Right atrium auricular region (tissue), 2 donors: Measurements from ENCODE around the gene GPR35. TPM values are rescaled to one million over a fixed set of nuclear protein-coding genes. Genes with fewer than 3 reads are reported as not detected.

Experiments
- DNase-seq: peaks from one replicate; pipeline ENCODE4 v3.0.0-alpha.2; 2019; ENCODE audit warnings: low spot score
- H3K27ac ChIP-seq, 2 donors: fragments of 200-600 bp; sonication (generic); 1 replicate in 1 of 2; 2 replicates in 1 of 2; pipeline ENCODE4 v1.5.1; 2016 to 2019
- H3K27me3 ChIP-seq, 2 donors: fragments of 200-600 bp; sonication (generic); one replicate each; pipeline versions ENCODE4 v1.5.1 to v1.6.0; 2017 to 2019
- H3K36me3 ChIP-seq: fragments of 200-600 bp; sonication (generic); one replicate; pipeline ENCODE4 v1.5.1; 2016
- H3K4me1 ChIP-seq, 2 donors: fragments of 200-600 bp; sonication (generic); one replicate each; pipeline versions ENCODE4 v1.5.1 to v1.6.0; 2017 to 2019
- H3K4me3 ChIP-seq, 2 donors: fragments of 200-600 bp; sonication (generic); 1 replicate in 1 of 2; 2 replicates in 1 of 2; pipeline ENCODE4 v1.5.1; 2017 to 2019; ENCODE audit warnings: mild to moderate bottlenecking in 1 of 2, moderate library complexity in 1 of 2
- H3K9me3 ChIP-seq, 2 donors: fragments of 200-600 bp; sonication (generic); one replicate each; pipeline ENCODE4 v1.5.1; 2019
- total RNA-seq, 2 donors: library from RNA; depleted of rRNA; stranded (reverse); fragments of >200 nt; gene quantifications; one replicate each; pipeline ENCODE4 v1.1.0, GENCODE V29; 2016
- TF ChIP-seq, protein P1 (sequence below), 2 donors: fragments of 200-600 bp; sonication (generic); IDR thresholded peaks; one replicate each; pipeline ENCODE4 v1.5.1; 2019; ENCODE audit warnings: antibody characterized with exemption in 2 of 2

GPR35 gene
- total RNA-seq, 2 donors from 2014 or later: 0.56 to 0.86 TPM

DNA sequence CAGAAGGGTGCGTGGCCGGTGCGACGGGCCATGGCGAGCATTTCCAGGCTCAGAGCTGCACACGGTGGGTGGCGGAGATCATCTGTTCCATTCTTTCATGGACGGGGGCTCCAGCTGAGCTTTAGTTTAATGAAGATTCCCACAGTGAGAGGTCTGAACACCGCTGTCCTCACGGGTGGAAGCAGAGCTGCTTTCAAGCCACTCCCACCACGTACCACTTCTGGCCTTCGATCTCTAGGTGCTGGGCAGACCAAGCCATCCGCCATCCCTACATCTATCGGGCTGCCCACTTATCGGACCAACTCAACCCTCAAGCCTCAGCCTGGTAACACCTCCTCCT is 18.5 kb downstream of the GPR35 start:
- Histone ChIP-seq H3K4me1 (no peaks in the 10 kb centered on the region), H3K9me3 (no peaks in the 10 kb centered on the region), H3K36me3 (no peaks in the 10 kb centered on the region), H3K4me3 (no peak overlapping the region), H3K27me3 (no peaks in the 10 kb centered on the region), H3K27ac (no peak overlapping the region)
- TF ChIP-seq, protein P1, sequence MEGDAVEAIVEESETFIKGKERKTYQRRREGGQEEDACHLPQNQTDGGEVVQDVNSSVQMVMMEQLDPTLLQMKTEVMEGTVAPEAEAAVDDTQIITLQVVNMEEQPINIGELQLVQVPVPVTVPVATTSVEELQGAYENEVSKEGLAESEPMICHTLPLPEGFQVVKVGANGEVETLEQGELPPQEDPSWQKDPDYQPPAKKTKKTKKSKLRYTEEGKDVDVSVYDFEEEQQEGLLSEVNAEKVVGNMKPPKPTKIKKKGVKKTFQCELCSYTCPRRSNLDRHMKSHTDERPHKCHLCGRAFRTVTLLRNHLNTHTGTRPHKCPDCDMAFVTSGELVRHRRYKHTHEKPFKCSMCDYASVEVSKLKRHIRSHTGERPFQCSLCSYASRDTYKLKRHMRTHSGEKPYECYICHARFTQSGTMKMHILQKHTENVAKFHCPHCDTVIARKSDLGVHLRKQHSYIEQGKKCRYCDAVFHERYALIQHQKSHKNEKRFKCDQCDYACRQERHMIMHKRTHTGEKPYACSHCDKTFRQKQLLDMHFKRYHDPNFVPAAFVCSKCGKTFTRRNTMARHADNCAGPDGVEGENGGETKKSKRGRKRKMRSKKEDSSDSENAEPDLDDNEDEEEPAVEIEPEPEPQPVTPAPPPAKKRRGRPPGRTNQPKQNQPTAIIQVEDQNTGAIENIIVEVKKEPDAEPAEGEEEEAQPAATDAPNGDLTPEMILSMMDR (IDR thresholded peaks at IDR 0.05): no peak
- peak; percentile 43 for DNase-seq

DNA sequence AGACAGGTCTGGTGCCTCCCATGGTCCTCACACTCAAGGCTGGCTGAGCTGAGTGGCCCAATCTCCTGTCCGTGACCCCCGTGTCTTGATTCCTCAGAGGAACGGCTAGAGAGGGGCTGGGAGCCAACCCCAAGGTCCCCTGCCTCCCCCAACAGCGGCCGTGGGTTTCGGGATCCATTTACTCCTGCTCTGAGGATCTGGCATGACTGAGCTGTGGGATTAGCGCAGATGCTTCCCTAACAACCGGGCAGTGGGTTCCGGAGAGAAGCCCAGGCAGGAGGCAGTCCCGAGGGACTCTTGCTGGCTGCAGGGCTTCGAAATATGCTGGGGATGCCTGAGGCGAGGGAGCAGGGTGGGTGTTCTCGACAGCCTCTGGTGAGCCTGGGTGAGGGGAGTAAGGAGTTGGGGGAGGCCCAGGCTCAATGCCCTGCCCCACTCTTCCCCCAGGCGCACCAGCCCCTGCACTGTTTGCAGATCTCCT is 18.9 kb downstream of the GPR35 start:
- peak; percentile 21 for DNase-seq
- H3K27me3 ChIP-seq: no peaks in the 10 kb centered on the region

DNA sequence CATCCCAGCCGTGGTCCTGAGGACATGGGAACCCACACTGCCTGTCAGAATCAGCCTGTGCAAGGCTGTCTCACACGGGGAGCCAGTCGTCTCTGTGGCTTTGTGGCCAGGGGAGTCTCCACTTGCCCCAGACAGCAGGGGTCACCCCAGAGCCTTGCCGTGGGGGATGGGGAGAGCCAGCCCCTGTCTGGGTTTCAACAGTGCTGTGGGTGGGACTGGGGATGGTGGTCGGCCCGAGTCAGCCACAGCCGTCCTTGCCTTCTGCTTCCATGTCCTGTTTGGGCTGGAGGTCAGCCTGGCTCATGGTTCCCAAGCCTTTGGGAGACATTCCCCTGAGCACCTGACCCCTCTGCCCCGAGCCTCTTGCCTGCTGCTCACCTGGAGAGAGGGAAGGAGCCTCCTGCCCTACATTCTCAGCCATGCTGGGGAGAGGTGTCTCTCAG is 19.6 kb downstream of the GPR35 start:
- H3K27ac ChIP-seq: no peak overlapping the region
- peak; percentile 32 for DNase-seq
- H3K4me1 ChIP-seq: no peaks in the 10 kb centered on the region
- TF ChIP-seq, protein P1 (IDR thresholded peaks at IDR 0.05): no peak
- no peaks in the 10 kb centered on the region for H3K27me3 ChIP-seq
- H3K4me3 ChIP-seq: no peak overlapping the region
- H3K9me3 ChIP-seq: no peaks in the 10 kb centered on the region
- no peaks in the 10 kb centered on the region for H3K36me3 ChIP-seq

More for the DNA sequence above, 18.9 kb downstream of the GPR35 start:
- no peaks in the 10 kb centered on the region for H3K36me3 ChIP-seq
- H3K9me3 ChIP-seq: no peaks in the 10 kb centered on the region
- TF ChIP-seq, protein P1 (IDR thresholded peaks at IDR 0.05): no peak
- no peak overlapping the region for H3K27ac ChIP-seq
- no peaks in the 10 kb centered on the region for H3K4me1 ChIP-seq
- no peak overlapping the region for H3K4me3 ChIP-seq

DNA sequence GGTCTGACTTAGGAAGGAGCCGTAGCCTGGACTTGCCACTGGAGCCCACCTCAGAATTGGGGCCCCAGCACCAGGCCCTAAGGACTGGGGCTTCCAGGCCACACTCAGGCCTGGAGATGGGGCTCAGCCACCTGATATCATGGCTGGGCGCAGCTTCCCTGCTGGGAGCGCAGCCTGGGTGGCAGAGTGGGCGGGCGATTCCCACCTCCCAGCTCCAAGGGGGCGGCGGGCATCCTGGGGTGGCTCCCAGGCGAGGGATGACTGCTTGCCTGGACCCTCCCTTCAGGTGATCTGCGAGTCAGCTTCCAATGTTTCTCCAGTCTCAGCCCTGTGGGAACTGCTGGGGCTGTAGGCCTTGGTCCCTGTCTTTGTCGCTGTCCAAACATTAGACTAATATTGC is 20.1 kb downstream of the GPR35 start:
- Histone ChIP-seq H3K9me3 (no peaks in the 10 kb centered on the region), H3K4me1 (no peaks in the 10 kb centered on the region), H3K27me3 (no peaks in the 10 kb centered on the region), H3K4me3 (no peak overlapping the region), H3K36me3 (no peaks in the 10 kb centered on the region), H3K27ac (no peak overlapping the region)
- peak; percentile 16 for DNase-seq
- TF ChIP-seq, protein P1 (IDR thresholded peaks at IDR 0.05): no peak

DNA sequence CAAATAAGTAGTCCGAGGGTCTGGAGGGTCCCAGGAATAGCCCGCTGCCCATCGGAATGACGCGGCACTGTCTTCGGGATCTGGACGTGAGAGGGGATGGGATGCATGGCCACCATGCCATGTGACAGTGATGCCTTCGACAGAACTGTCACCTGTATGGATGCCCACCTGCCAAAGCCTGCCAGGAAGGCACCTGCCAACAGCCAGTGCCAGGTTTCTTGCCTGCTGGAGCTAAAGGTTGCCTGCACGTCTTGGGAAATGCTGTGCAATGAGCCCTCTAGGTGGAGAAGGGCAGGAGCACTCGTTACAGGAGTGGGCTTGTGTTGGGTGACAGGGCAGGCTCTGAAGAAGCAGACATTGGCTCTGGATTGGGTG is 20.5 kb downstream of the GPR35 start:
- H3K4me1 ChIP-seq: no peaks in the 10 kb centered on the region
- H3K27me3 ChIP-seq: no peaks in the 10 kb centered on the region
- H3K36me3 ChIP-seq: no peaks in the 10 kb centered on the region
- TF ChIP-seq, protein P1 (IDR thresholded peaks at IDR 0.05): no peak
- DNase-seq: peak; percentile 21
- no peak overlapping the region for H3K27ac ChIP-seq
- H3K9me3 ChIP-seq: no peaks in the 10 kb centered on the region
- no peak overlapping the region for H3K4me3 ChIP-seq

DNA sequence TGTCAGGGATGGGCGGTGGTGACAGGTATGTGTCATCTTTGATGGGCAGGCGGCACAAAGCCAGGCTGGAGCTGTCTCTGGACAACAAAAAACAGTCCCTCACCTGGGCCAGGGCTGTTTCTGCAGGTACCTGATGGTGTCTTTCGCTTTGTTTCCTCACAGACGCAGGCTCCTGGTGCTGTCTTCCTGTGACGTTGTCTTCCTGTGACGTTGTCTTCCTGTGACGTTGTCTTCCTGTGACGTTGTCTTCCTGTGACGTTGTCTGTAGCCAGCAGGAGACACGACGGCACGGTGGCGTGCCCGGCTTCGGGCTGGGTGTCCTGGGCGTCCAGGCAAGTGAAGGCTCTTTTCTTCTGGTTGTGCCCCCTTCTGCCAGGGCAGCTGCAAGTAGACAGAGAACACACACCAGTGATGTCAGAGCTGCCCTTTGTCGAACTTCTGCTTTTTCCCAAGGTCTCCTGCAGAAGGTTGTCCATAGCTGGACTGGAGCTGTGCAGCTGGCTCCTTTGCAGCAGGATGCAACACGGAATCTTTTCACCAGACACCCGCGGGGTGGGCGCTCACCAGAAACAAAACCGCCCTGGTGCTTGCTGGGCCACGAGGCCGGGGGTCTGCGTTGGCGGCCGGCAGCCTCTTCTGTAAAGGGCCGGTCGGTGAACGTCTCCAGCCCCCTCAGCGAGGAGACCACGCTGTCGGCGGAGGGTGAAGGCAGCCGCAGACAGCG is 21.1 kb downstream of the GPR35 start:
- H3K27me3 ChIP-seq: no peaks in the 10 kb centered on the region
- no peaks in the 10 kb centered on the region for H3K4me1 ChIP-seq
- no peaks in the 10 kb centered on the region for H3K9me3 ChIP-seq
- no peaks in the 10 kb centered on the region for H3K36me3 ChIP-seq
- TF ChIP-seq, protein P1 (IDR thresholded peaks at IDR 0.05): no peak
- H3K27ac ChIP-seq: no peak overlapping the region
- peak; percentile 54 for DNase-seq
- H3K4me3 ChIP-seq: no peak overlapping the region
